Retinal pigment epithelial cell (primary cell): ENCODE measurements around the gene POU2AF1.

ENCODE experiments used
- DNase-seq: peaks from one replicate; pipeline ENCODE4 v3.0.0-alpha.2; 2010; ENCODE audit warnings: low read depth
- H3K4me3 ChIP-seq: 2 replicates; pipeline ENCODE4 v1.5.1; 2011; ENCODE audit warnings: mild to moderate bottlenecking, low read length, control low read depth, moderate library complexity
- TF ChIP-seq, protein P1 (sequence below): conservative IDR thresholded peaks from 2 replicates; pipeline ENCODE4 v1.5.1; 2011; ENCODE audit warnings: low read depth, low read length, control low read depth, inconsistent platforms

Gene POU2AF1

DNA sequence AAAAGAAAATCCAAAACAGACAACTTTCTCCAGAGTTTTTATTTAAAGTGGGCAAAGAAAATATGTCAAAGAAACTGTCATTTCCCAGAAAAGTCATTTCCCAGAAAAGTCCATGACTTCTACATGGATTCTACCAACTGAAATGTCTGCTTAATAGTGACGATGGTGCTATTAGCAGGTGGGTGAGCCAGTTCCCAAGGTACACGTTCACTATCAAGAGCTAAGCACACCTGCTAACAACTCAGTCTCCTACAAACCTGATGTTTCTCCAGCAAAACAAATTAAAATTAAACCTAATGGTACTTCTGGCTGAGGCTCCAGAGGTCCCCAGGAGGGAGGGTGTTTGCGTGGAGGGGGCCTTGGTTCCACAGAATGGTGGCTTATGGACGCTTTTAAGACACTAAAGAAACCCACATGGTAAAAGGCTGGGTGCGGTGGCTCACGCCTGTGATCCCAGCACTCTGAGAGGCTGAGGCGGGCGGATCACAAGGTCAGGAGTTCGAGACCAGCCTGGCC is 26.8 kb downstream of the POU2AF1 start:
- TF ChIP-seq, protein P1, sequence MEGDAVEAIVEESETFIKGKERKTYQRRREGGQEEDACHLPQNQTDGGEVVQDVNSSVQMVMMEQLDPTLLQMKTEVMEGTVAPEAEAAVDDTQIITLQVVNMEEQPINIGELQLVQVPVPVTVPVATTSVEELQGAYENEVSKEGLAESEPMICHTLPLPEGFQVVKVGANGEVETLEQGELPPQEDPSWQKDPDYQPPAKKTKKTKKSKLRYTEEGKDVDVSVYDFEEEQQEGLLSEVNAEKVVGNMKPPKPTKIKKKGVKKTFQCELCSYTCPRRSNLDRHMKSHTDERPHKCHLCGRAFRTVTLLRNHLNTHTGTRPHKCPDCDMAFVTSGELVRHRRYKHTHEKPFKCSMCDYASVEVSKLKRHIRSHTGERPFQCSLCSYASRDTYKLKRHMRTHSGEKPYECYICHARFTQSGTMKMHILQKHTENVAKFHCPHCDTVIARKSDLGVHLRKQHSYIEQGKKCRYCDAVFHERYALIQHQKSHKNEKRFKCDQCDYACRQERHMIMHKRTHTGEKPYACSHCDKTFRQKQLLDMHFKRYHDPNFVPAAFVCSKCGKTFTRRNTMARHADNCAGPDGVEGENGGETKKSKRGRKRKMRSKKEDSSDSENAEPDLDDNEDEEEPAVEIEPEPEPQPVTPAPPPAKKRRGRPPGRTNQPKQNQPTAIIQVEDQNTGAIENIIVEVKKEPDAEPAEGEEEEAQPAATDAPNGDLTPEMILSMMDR, result no peak
- DNase-seq, result no peak
- H3K4me3 ChIP-seq, result no peak overlapping the region

DNA sequence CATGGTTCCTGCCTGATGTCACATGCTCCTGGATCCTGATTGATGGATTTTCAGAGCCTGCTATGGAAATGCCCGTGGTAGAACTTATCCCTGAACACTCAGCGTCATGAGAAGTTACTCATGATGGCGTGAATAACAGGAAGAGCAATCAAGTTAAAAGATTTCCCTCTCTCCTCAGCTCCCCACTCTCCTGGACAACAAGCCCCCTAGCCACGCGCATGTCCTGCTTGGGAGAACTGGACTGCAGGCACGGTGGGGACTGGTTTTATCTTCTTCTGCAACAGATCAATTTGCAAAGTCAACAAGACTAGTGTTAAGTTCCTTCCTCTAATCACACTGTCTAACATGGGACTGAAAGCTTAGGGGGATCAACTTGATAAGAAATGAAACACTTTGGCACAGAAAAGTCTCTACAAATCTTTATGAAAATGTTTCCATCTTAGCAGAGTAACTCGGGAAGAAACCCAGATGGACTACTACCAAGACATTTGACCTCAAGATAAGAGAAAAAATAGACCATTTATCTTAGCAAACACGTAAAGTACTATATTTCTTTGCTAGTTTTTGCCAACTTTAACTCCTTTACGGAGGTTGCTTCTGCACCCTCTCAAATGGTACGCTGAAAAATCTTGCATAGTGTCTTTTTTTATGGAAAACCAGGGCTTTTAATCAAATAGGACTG is 27.6 kb downstream of the POU2AF1 start:
- H3K4me3 ChIP-seq, result no peak overlapping the region
- DNase-seq, result no peak
- TF ChIP-seq, protein P1, result no peak

- DNase-seq, result no peak
- TF ChIP-seq, protein P1, result no peak
- H3K4me3 ChIP-seq, result no peak overlapping the region
These were observed 28.3 kb downstream of the POU2AF1 start for GRCh38 chr11:111350811-111351210.

DNA sequence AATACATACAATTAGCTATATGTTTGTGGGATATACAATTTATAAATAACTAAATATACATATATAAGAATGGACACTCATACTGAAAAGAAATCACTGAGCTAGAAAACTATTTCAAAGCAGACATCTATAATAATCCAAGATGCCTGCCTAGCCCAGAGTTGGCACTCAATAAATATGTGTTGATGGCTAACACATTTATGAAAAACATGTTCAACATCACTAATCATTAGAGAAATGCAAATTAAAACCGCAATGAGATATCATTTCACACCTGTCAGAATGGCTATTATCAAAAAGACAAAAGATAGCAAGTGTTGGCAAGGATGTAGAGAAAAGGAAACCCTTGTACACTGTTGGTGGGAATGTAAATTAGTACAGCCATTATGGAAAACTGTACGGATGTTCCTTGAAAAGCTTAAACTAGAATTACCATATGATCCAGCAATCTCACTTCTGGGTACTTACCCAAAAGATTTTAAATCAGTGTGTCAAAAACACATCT is 29.8 kb downstream of the POU2AF1 start:
- DNase-seq, result no peak
- TF ChIP-seq, protein P1, result no peak
- H3K4me3 ChIP-seq, result no peak overlapping the region

- H3K4me3 ChIP-seq, result no peak overlapping the region
- DNase-seq, result no peak
- TF ChIP-seq, protein P1, result no peak
These were observed 30.9 kb downstream of the POU2AF1 start for GRCh38 chr11:111348147-111348546.

GRCh38 chr11:111347723-111348115 is 31.4 kb downstream of the POU2AF1 start:
- TF ChIP-seq, protein P1, result no peak
- no peak overlapping the region for H3K4me3 ChIP-seq
- DNase-seq, result no peak
